CD4-positive, alpha-beta T cell treated with Interferon gamma for 1 hour (primary cell): ENCODE measurements around the gene LRRTM2.
"Not testable (repeated sequence)": the region's sequence is repeated elsewhere in the genome, so short reads cannot be mapped to it uniquely, and the experiment has no call there.

Experiments used
- DNase-seq: peaks from one replicate; pipeline ENCODE4 v3.0.0-alpha.2; 2020

LRRTM2 gene

DNA sequence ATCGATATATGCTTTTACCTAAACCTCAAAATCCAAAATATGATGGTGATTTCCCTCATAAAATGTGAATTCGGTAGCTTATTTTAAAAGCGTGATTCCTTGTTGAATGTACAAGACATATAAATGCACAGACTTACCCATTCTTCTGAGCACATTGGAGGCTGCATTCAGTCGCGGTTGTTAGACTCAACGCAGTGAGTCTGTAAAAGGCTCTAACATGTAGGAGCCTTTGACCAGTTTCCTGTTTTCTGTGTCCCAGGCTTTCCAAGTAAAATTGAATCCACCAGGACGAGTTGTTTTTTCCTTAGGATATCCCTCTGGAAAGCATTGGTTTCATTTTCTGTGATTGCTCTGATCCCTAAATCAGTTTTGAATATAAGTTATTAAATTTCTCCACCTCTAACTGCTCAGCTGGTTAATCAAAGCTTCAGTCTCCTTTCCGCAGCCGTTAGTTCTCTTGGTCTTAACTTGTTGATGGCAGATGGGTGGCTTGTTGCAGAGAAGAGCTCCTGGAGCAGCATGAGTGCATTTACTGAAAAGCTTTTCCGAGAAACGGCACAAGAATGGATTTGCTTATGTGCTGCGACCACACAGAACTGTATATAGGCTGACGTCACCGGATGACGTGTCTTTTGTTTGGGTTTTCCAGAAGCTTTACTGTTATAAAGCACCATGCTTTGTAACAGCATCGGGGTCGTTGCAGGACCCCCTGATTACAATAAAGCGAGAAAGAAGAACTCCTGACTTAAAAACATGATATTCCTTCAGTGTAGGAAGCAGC lies at the start of gene LRRTM2:
Gene LRRTM2 (minus strand): TSS at position 565 of the 781 bp plus-strand sequence. CDS start 424 bp downstream, at position 141.
- no peak for DNase-seq

DNA sequence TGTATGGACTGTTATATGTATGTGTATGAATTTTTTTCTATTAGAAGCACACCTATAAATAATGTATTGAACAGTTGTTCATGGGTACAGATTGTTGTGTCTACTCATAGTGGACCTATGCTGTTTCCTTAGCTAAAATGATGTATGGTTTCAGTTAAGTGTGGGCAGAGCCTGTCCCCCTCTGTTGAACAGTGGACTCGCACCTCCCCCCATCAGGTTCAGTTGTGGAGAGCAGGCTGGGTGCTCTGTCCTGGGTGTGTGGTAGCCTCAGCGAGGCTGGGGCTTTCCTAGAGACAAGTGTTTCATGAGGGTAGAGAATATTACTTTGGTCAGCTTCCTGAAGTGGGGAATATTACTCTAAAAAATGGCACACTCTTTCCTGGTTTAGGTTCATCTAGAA lies 47.4 kb upstream of the LRRTM2 start:
- DNase-seq: no peak

- DNase-seq: not testable (repeated sequence)
Observed at GRCh38 chr5:138921362-138921761, 46.2 kb upstream of the LRRTM2 start.

DNA sequence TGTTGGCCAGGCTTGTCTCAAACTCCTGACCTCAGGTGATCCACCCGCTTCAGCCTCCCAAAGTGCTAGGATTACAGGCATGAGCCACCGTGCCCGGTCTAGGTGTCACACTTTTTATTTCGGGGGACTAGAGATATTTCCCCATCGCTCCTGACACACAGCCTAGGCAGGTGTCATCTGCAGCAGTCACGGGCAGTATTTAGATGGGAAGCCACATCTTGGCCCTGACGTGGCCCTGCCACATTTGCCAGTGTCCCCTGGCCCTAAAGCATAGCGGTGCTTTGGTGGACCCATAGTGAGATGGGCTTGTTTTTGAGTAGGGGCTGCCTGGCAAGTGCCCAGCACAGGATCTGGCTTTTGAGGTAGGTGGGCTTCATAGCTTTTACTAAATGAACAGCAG lies 45.0 kb upstream of the LRRTM2 start:
- no peak for DNase-seq

GRCh38 chr5:138918686-138919085 lies 43.6 kb upstream of the LRRTM2 start:
- no peak for DNase-seq

DNA sequence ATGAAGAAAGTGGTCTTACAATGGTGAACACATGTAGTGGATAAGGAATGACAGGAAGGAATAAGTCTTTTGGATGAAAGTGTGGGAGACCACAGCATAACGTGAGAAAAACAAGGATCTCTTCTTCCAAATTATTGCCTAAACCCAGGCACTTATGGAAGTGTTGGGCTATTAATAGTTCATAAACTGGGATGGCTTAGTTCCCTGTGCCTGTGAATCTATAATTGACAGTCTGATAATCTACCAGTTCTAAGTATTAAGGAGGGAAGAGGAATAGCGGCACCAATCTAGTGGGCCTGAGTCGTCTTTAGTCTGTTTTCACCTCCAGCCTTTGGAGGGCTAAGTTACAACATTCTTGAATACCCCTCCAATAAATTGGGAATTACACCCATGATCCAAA lies 39.2 kb upstream of the LRRTM2 start:
- no peak for DNase-seq

GRCh38 chr5:138913773-138914172 lies 38.6 kb upstream of the LRRTM2 start:
- DNase-seq: no peak

DNA sequence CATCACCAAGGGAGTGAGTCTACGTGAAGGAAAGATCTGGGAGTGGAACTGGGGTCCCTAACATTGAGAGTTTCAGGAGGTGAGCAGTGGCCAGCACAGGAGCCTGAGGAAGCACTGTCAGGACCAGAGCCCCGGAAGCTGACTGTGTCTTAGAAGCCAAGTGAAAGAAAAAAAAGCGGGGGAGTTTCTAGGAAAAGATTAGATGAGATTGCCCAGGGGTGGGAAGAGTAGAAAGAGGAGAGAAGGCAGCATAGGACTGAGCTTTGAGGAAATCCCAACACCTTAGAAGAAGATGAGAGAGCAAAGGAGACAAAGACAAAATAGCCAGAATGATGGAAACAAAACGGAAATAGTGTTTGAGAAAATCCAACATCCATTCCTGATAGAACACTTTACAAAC lies 37.0 kb upstream of the LRRTM2 start:
- no peak for DNase-seq

DNA sequence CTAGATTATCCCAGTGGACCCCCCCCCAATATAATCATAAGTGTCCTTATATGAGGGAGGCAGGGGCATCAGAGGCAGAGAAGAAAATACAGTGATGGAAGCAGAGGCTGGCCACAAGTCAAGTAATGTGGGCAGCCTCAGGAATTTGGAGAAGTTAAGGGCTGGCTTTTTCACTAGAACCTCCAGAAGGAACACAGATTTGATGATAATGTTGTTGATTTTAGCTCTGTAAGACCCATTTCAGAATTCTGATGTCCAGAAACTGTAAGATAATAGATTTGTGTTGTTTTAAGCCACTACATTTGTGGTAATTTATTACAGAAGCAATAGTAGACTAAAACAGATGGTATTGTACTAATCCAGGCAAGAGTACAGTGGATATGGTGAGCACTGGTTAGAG lies 36.3 kb upstream of the LRRTM2 start:
- no peak for DNase-seq

DNA sequence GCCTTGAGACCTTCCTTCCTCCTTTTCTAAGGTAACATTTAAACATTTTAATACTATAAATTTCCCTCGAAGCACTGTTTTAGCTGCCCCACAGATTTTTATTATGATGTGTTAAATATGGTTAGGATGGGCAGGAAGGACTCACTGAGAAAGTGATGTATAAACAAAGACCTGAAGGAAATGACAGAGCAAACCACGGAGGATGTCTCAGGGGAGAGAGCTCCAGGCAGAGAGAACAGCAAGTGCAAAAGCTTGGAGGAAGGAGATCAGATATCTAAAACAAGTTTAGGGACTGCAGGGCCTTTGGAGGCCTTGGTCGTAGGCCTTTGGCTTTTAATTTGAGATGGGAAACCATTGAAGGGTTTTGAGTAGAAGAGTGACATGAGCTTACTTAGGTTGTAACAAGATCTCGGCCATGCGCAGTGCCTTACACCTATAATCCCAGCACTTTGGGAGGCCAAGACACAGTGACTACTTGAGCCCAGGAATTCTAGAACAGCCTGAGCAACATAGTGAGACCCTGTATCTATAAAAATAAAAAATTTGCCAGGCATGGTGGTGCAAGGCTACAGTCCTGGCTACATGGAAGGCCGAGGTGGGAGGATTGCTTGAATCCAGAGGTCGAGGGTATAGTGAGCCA lies 35.5 kb upstream of the LRRTM2 start:
- DNase-seq: no peak

GRCh38 chr5:138909734-138910133 lies 34.6 kb upstream of the LRRTM2 start:
- no peak for DNase-seq

DNA sequence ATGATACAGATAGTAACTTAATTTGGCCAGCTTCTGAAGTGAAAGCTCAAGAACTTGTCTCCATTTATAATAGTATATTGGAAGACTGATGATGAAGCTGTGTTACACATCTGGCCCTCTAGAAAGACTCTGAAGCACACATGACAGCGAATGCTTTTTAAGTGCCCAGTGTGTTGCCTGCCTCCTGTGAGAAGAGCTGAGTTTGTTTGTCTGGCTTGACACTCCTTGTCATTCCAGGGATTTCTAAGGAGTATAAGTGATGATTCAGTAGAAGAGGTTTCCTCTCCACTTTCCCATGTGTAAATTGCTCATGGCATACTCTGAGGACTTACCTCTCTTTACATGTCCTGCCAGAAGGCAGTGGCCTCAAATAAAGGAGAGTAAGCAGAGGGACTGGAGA lies 30.4 kb upstream of the LRRTM2 start:
- no peak for DNase-seq

GRCh38 chr5:138903130-138903775 lies 28.1 kb upstream of the LRRTM2 start:
- no peak for DNase-seq

DNA sequence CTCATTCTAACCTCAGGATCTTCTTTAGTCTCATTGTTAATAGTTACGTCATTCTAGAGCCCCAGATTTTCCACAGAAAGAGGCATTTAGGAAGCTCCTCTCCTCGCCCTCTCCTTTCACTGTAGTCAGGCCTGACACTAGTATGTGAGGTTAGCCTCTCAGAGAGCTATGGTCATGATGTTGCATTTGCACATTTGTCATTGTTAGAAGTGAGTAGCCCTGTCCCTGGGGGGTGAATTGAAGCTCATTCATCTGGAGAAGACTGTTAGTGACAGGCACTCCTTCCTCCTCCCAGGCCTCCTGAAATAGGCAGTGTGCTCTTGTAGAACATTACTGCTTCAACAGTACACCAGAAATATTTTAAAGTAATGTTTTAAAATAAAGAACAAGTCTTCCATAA lies 26.6 kb upstream of the LRRTM2 start:
- no peak for DNase-seq

- no peak for DNase-seq
Observed at GRCh38 chr5:138900281-138900965, 25.3 kb upstream of the LRRTM2 start.

GRCh38 chr5:138898742-138899141 lies 23.6 kb upstream of the LRRTM2 start:
- DNase-seq: no peak

GRCh38 chr5:138898299-138898698 lies 23.2 kb upstream of the LRRTM2 start:
- DNase-seq: no peak

DNA sequence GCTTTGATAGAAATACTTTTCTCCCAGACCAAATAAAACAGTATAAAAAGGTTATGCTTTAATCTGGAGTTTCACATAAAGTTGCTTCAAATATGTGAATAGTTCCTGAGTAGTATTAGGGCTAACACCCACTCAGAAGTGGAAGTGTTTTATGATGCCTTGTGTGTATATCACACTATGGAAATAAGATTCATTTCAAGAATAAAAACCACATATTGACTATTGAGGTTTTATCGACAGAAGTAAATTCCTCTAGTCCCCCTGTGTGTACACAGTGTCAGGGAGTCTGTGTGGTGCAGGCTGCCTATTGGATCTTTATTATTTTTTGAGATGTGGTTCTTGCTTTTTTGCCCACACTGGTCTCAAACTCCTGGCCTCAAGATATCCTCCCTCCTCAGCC lies 20.8 kb upstream of the LRRTM2 start:
- no peak for DNase-seq

DNA sequence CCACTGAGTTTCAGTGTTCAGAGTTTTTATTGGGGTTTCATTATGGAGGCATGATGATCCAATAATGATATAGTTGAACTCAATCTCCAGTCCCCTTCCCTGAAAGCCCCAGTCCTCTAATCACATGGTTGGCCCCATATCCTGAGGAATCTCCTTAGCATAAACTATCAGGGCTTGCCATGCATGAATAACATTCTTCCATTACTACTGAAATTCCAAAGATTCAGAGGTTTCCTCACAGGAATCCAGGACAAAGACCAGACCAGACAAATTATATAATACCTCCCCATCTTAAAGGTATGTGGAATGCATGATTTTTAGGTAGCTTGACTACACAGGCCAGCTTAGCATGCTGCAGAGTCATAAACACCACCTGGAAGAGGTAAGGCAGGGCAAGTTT lies 15.5 kb upstream of the LRRTM2 start:
- DNase-seq: no peak

DNA sequence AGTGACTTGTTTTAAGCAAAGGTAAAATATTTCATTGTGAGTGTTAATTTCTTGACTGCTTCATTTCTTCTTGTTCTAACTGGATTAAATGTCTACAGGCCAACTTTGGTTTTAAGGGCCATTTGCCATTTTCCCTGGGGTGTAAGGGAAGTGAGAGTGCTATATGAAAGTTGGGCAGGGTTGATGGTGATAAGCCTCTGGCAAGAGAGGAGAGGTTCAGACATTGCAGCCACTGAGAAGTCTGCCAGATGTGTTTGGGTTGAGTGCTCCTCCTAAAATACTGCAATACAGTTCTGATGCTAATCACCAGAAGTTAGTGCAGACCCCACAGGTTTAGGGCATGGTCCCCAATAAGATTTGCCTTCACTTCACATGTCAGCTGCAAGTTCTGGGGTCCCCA lies 14.9 kb upstream of the LRRTM2 start:
- no peak for DNase-seq

DNA sequence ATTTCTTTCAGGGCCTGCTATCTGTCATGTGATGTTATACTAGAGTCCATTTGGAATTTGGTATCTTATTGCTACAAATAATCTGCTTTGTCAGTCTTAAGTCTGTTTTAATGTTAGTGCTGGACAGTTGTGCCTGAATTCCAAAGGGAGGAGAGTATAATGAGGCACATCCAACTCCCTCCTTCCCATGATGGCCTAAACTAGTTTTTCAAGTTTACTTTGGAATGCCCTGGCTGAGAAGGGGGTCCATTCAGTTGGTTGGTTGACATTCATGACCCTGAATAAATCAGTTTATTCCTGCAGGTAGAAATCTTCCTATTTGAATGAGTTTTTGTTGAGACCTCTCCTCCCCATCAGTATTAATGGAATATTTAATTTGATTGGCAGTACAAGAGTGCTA lies 9.4 kb upstream of the LRRTM2 start:
- no peak for DNase-seq

DNA sequence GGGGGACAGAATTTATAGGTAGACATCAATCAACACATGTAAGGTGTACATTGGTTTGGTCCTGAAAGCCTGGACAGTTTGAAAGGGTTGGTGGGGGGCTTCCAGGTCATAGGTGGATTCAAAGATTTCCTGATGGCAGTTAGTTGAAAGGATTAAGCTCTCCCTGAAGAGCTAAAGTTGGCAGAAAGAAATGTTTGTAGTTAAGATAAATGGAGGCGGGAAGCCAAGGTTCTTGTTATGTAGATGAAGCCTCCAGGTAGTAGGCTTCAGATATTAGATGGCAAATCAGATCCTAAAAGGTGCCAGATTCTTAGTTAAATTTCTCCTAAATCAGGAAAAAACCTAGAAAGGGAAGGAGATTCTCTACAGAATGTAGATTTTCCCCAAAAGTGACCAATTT lies 9.0 kb upstream of the LRRTM2 start:
- DNase-seq: no peak

DNA sequence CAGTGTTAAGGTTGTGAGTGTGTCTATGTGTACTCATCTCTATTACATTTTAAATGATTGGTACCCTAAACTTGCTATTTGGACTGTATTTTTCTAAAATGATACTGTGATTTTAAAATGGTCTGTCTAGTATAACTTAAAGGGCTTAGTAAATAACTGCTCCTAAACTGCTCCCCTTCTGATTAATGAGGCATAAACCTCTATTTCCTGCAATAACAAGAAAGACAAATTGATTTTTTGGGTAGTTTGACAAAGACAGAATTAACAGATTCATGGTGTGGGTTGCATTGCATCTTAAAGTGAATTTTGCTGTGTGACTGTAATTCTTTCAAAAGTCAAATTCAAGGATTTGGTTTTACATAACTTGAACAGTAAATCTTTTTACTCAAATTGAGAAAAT lies 8.1 kb upstream of the LRRTM2 start:
- DNase-seq: no peak
